Spleen (tissue), 11 donors: ENCODE data around the gene NEO1. TPM values are rescaled to one million over a fixed set of nuclear protein-coding genes. Genes with fewer than 3 reads are reported as not detected.

Experiments
- DNase-seq: peaks from one replicate; pipeline ENCODE4 v3.0.0-alpha.2; 2020
- H3K27ac ChIP-seq, 8 donors: fragments of 200-600 bp; sonication (generic) in 7 of 8; 1 replicate in 4 of 8; 2 replicates in 4 of 8; pipeline versions ENCODE4 v1.5.0 to v1.8.0; 2016 to 2021; ENCODE audit warnings: inconsistent platforms in 4 of 8, mild to moderate bottlenecking in 4 of 8, moderate library complexity in 1 of 8
- H3K27me3 ChIP-seq, 7 donors: fragments of 200-600 bp; sonication (generic) in 6 of 7; replicated peaks in 1 of 7; 1 replicate in 4 of 7; 2 replicates in 3 of 7; pipeline versions ENCODE4 v1.5.0 to v1.8.0; 2016 to 2021; ENCODE audit warnings: inconsistent platforms in 3 of 7, mild to moderate bottlenecking in 1 of 7
- H3K36me3 ChIP-seq, 6 donors: fragments of 200-600 bp; sonication (generic) in 5 of 6; 1 replicate in 4 of 6; 2 replicates in 2 of 6; pipeline versions ENCODE4 v1.5.0 to v1.8.0; 2016 to 2021; ENCODE audit warnings: inconsistent platforms in 2 of 6
- H3K4me1 ChIP-seq, 6 donors: fragments of 200-600 bp; sonication (generic) in 5 of 6; 1 replicate in 3 of 6; 2 replicates in 3 of 6; pipeline versions ENCODE4 v1.5.0 to v1.8.0; 2016 to 2021; ENCODE audit warnings: inconsistent platforms in 3 of 6
- H3K4me3 ChIP-seq, 8 donors: fragments of 200-600 bp; sonication (generic) in 7 of 8; 1 replicate in 4 of 8; 2 replicates in 4 of 8; pipeline versions ENCODE4 v1.5.0 to v1.8.0; 2016 to 2021; ENCODE audit warnings: inconsistent platforms in 4 of 8, mild to moderate bottlenecking in 4 of 8, moderate library complexity in 2 of 8
- H3K9me3 ChIP-seq, 8 donors: fragments of 200-600 bp; sonication (generic) in 7 of 8; 1 replicate in 4 of 8; 2 replicates in 4 of 8; pipeline versions ENCODE4 v1.5.0 to v1.8.0; 2016 to 2021; ENCODE audit warnings: inconsistent platforms in 4 of 8
- CTCF ChIP-seq, 11 experiments: fragments of 200-600 bp in 7 of 11; fragments of 450-650 bp in 4 of 11; sonication (generic) in 4 of 11; IDR thresholded peaks in 8 of 11; conservative IDR thresholded peaks in 3 of 11; 1 replicate in 7 of 11; 2 replicates in 4 of 11; pipeline versions ENCODE4 v1.4.0 to v1.8.0; 2016 to 2021; ENCODE audit warnings: antibody characterized with exemption in 11 of 11, inconsistent platforms in 4 of 11, mild to moderate bottlenecking in 1 of 11
- POLR2A ChIP-seq, 3 donors: fragments of 450-650 bp; IDR thresholded peaks; one replicate each; pipeline ENCODE4 v1.5.1; 2017; ENCODE audit warnings: antibody characterized with exemption in 3 of 3, mild to moderate bottlenecking in 1 of 3
- POLR2AphosphoS5 ChIP-seq, 3 donors: sonication (generic); formaldehyde crosslinking; IDR thresholded peaks; one replicate each; pipeline ENCODE4 v1.5.1; 2017; ENCODE audit warnings: antibody characterized with exemption in 3 of 3
- WGBS, 5 donors: extraction: QIAGEN DNeasy Blood & Tissue Kit in 3 of 5; methylation state at CpG; one replicate each; pipeline versions ENCODE4 v1.1.5 to v1.1.7; 2013 to 2018; 5-methylcytosine and 5-hydroxymethylcytosine counted together
- intact Hi-C: fragments of 100-400 bp; cut with DNase I; formaldehyde crosslinking; loops from one replicate; pipeline ENCODE4 v1.15.0; 2023; ENCODE audit warnings: low total_unique reads
- polyA plus RNA-seq, 3 donors: library from polyadenylated mRNA; stranded (reverse); fragments of 200-250 nt; gene quantifications; one replicate each; pipeline ENCODE4 v1.2.1, GENCODE V29; 2013
- total RNA-seq, 7 donors: library from RNA; depleted of rRNA in 3 of 7; stranded (reverse); fragments of >200 nt in 3 of 7; fragmentation: NEBNext Ultra II Directional in 4 of 7; extraction: Animal tissue kit (Norgen Biotek cat#: 25700) in 4 of 7; gene quantifications; one replicate each; pipeline versions ENCODE4 v1.1.0 to v1.2.1, GENCODE V29; 2016 to 2021
- donor health status: healthy with polysubstance abuse.
- donor health status: DM: no; HTN: no; CAD: no; lungs with moderate emphysema.
- donor health status: DM: no; HTN: no; CAD: no.
- donor health status: Bipolar disorder and iron deficiency.
- donor health status: healthy.
- donor health status: DM: no; HTN: no; CAD: no.
- donor health status: DM: yes; HTN: yes; CAD: no.

NEO1 gene
- total and polyA plus RNA-seq, 10 donors: 1.4 to 14.3 (median 10.5) TPM

GRCh38 chr15:73317651-73318462 is 265.6 kb downstream of the NEO1 start:
- WGBS, 5 donors: 75 to 81% (median 78%) methylated on average over 16 of the region's 16 CpGs
- no peak overlapping the region for H3K4me3 ChIP-seq
- peaks cover 0 to 15% (median 3%) of the 10 kb centered on the region in 6 donors for H3K4me1 ChIP-seq
- intact Hi-C loops: no loop called here
- DNase-seq: peak; percentile 41
- no peaks in the 10 kb centered on the region for H3K36me3 ChIP-seq
- TF ChIP-seq POLR2A (IDR thresholded peaks at IDR 0.05) (no peak), POLR2AphosphoS5 (IDR thresholded peaks at IDR 0.05) (no peak), CTCF (IDR thresholded peaks at IDR 0.05 in 8 of 11, conservative IDR thresholded peaks at IDR 0.05 in 3 of 11) (no peak)
- H3K27ac ChIP-seq: no peak overlapping the region
- H3K27me3 ChIP-seq: peaks cover 0 to 47% (median 6%) of the 10 kb centered on the region in 7 donors
- H3K9me3 ChIP-seq: no peaks in the 10 kb centered on the region

DNA sequence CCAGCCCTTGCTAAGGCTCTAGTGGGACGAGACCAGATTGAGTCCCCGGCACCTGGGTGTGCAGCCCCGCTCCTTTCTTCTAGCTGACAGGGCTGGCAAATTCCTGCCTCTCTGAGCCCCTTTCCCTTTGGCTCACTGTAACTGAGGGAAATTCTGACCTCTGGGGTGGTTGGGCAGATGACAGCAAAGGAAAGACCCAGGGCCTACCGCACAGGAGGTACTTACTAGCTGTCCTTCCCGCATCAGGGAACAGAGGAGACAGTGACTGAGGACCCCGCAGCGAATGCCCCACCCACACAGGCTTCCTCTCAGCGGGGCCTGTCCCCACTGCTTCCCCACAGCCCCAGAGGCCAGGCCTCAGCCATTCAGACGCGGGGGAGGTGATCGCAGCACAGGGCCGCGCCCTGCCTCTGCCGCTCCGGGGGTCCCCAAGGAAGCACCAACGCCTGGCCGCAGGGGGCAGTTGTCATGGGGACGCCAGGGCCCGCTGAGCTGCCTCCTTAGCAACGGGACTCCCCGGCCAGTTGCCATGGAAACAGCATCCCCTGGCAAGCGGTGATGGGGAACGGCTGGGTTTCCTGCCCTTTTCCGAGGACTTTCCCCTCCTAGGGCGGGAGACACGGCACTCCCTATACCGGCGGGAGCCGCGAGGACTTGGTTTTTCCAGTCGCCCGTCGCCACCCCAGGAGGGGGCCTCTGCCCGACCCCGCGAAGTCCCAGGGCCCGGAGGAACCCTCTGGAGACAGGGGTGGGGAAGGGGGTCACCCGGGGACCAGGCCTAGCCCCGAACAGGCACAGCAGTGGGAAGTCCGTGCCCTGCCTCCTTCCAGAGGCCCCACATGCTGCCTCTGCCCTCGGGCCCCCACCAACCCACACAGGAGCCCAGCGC is 266.4 kb downstream of the NEO1 start:
- 16 to 28% (median 18%) methylated on average over 21 to 42 of the region's 42 CpGs for WGBS, 5 donors
- intact Hi-C loops: no loop called here
- no peak for TF ChIP-seq CTCF (IDR thresholded peaks at IDR 0.05 in 8 of 11, conservative IDR thresholded peaks at IDR 0.05 in 3 of 11)
- no peak overlapping the region for H3K27ac ChIP-seq
- peaks cover 0 to 15% (median 3%) of the 10 kb centered on the region in 6 donors for H3K4me1 ChIP-seq
- DNase-seq: peak; percentile 67
- peaks cover 0 to 53% (median 6%) of the 10 kb centered on the region in 7 donors for H3K27me3 ChIP-seq
- no peaks in the 10 kb centered on the region for H3K9me3 ChIP-seq
- no peaks in the 10 kb centered on the region for H3K36me3 ChIP-seq
- no peak overlapping the region for H3K4me3 ChIP-seq

- Histone ChIP-seq H3K36me3 (no peaks in the 10 kb centered on the region), H3K4me3 (no peak overlapping the region), H3K4me1 (peaks cover 0 to 15% (median 3%) of the 10 kb centered on the region in 6 donors), H3K27me3 (peaks cover 0 to 62% (median 7%) of the 10 kb centered on the region in 7 donors), H3K27ac (no peak overlapping the region), H3K9me3 (no peaks in the 10 kb centered on the region)
- TF ChIP-seq POLR2AphosphoS5 (IDR thresholded peaks at IDR 0.05) (no peak), POLR2A (IDR thresholded peaks at IDR 0.05) (no peak), CTCF (IDR thresholded peaks at IDR 0.05 in 8 of 11, conservative IDR thresholded peaks at IDR 0.05 in 3 of 11) (no peak)
- DNase-seq: peak; percentile 31
- 72 to 85% (median 79%) methylated on average over 8 of the region's 8 CpGs for WGBS, 5 donors
- intact Hi-C loops: no loop called here
Observed at GRCh38 chr15:73319460-73320245, 267.4 kb downstream of the NEO1 start.
